Gastrocnemius medialis (tissue), 4 donors: Measurements from ENCODE around the gene METTL5.

Experiments
- CTCF ChIP-seq, 5 experiments: fragments of 450-650 bp in 3 of 5; fragments of 200-600 bp in 2 of 5; sonication (generic) in 2 of 5; IDR thresholded peaks in 4 of 5; conservative IDR thresholded peaks in 1 of 5; 1 replicate in 4 of 5; 2 replicates in 1 of 5; pipeline ENCODE4 v1.5.1; 2016 to 2019; ENCODE audit warnings: antibody characterized with exemption in 5 of 5, mild to moderate bottlenecking in 3 of 5, moderate library complexity in 3 of 5
- POLR2A ChIP-seq, 2 donors: fragments of 450-650 bp; IDR thresholded peaks; one replicate each; pipeline ENCODE4 v1.6.1; 2017; ENCODE audit warnings: antibody characterized with exemption in 2 of 2, mild to moderate bottlenecking in 2 of 2, moderate library complexity in 2 of 2

DNA sequence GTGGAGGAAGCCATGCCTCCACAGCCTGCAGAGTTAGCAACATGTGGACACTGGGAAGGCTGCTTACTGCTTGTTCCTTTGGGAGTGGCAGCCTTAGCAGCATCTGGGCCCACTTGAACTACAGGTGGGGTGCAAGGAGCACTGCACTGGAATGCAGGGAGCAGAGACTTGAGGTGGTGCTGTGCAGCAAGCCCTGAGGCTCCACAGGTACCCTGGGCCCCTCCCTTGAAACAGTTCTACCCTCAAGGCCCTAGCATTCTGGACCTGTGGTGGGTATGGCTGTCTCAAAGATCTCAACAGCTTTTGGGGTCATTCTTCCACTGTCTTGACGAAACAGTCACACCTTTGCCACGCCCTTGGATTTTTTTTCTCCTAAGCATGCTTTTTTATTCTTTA lies 16.0 kb upstream of the METTL5 start:
- TF ChIP-seq POLR2A (IDR thresholded peaks at IDR 0.05), result no peak
- no peak for TF ChIP-seq CTCF (IDR thresholded peaks at IDR 0.05 in 4 of 5, conservative IDR thresholded peaks at IDR 0.05 in 1 of 5)
